SK-MEL-5 (cell line): ENCODE results near the gene CXCL12. TPM values are rescaled to one million over a fixed set of nuclear protein-coding genes. Genes with fewer than 3 reads are reported as not detected.

ENCODE experiments used
- DNase-seq: peaks from one replicate; pipeline ENCODE4 v3.0.0-alpha.2; 2016; ENCODE audit warnings: low read depth, low spot score
- in situ Hi-C: cut with HindIII; loops from 2 replicates; pipeline ENCODE4 v1.10.0; 2016; ENCODE audit warnings: low sequenced_read_pairs, high pct_unique_total_duplicates, low pct_unique_long_range_greater_than_20kb
- total RNA-seq: library from RNA; depleted of rRNA; stranded (reverse); fragments of >200 nt; shearing (Covaris generic); gene quantifications from 2 replicates; pipeline ENCODE4 v1.2.3, GENCODE V29; 2014

Gene CXCL12
- total RNA-seq, 1 experiment from 2014 or later = 0.37 TPM

GRCh38 chr10:44376472-44377099, 8.3 kb downstream of the CXCL12 start:
- no peak for DNase-seq
- in situ Hi-C loops = no loop called here

- in situ Hi-C loops = no loop called here
These were observed 10.7 kb downstream of the CXCL12 start for GRCh38 chr10:44374155-44374554.

GRCh38 chr10:44373341-44373995, 11.4 kb downstream of the CXCL12 start:
- in situ Hi-C loops = no loop called here
- DNase-seq = no peak

More at GRCh38 chr10:44374155-44374554, 10.7 kb downstream of the CXCL12 start:
- no peak for DNase-seq

GRCh38 chr10:44372181-44372580, 12.7 kb downstream of the CXCL12 start:
- DNase-seq = no peak
- in situ Hi-C loops = no loop called here

- in situ Hi-C loops = no loop called here
- DNase-seq = no peak
These were observed 14.1 kb downstream of the CXCL12 start for GRCh38 chr10:44370731-44371248.

- no peak for DNase-seq
- in situ Hi-C loops = no loop called here
These were observed 15.0 kb downstream of the CXCL12 start for GRCh38 chr10:44369854-44370253.

- in situ Hi-C loops = no loop called here
- no peak for DNase-seq
These were observed 15.6 kb downstream of the CXCL12 start for GRCh38 chr10:44369296-44369695.

- no peak for DNase-seq
- in situ Hi-C loops = no loop called here
These were observed 16.3 kb downstream of the CXCL12 start for GRCh38 chr10:44368637-44369036.

- in situ Hi-C loops = no loop called here
These were observed 17.8 kb downstream of the CXCL12 start for GRCh38 chr10:44366941-44367630.

GRCh38 chr10:44364566-44364965, 20.3 kb downstream of the CXCL12 start:
- in situ Hi-C loops = no loop called here

More at GRCh38 chr10:44366941-44367630, 17.8 kb downstream of the CXCL12 start:
- DNase-seq = no peak

GRCh38 chr10:44363716-44364115, 21.2 kb downstream of the CXCL12 start:
- no peak for DNase-seq
- in situ Hi-C loops = no loop called here

More at GRCh38 chr10:44364566-44364965, 20.3 kb downstream of the CXCL12 start:
- no peak for DNase-seq

GRCh38 chr10:44362866-44363711, 21.8 kb downstream of the CXCL12 start:
- no peak for DNase-seq
- in situ Hi-C loops = no loop called here

GRCh38 chr10:44361109-44361508, 23.8 kb downstream of the CXCL12 start:
- DNase-seq = no peak
- in situ Hi-C loops = no loop called here

- in situ Hi-C loops = no loop called here
- DNase-seq = no peak
These were observed 26.7 kb downstream of the CXCL12 start for GRCh38 chr10:44358080-44358771.

GRCh38 chr10:44357023-44357540, 27.8 kb downstream of the CXCL12 start:
- DNase-seq = no peak
- in situ Hi-C loops = no loop called here

GRCh38 chr10:44356139-44357022, 28.5 kb downstream of the CXCL12 start:
- DNase-seq = no peak
- in situ Hi-C loops = no loop called here
